GM19193 (cell line): ENCODE measurements around the gene RCL1.

Source experiments
- POLR2A ChIP-seq: IDR thresholded peaks from 4 replicates; pipeline ENCODE4 v1.6.1; 2011; ENCODE audit not compliant: insufficient read depth, insufficient read length; ENCODE audit errors: extremely low read depth

Gene RCL1

DNA sequence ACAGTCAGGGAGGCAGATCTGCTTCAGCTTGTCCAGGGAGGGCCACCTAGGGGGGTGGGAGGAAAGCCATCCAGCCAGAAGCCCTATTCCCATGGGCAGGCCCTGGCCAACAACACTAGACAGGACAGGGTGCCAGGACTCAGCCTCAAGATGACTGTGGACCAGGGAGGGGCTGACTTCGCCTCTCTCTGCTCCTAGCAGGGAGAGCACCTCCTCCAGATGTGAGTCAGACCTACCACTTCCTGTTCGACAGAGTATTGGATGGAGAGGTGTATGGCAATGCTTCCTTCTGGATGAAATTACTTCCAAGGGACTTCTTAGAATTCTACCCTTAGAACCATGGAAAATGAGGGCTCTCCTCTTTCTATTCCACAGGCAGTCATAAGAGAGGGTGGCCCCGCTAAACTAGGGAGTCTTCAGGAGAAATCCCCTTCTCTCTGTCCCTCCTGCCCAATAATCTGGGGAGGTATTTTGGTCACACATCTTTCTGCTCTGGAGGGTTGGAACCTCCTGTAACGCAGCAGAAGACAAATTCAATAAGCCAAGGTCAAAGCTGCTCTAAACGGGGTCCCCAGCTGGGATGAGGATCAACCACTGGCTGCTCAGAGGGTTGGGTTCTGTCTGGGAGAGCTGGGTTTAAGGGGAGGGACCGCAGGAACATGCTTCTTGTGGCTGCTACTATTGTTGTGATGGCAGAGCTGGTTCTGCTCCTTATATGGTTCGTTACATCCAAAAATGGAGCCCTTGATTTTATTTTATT, 23.2 kb upstream of the RCL1 start:
- TF ChIP-seq POLR2A, result no peak

DNA sequence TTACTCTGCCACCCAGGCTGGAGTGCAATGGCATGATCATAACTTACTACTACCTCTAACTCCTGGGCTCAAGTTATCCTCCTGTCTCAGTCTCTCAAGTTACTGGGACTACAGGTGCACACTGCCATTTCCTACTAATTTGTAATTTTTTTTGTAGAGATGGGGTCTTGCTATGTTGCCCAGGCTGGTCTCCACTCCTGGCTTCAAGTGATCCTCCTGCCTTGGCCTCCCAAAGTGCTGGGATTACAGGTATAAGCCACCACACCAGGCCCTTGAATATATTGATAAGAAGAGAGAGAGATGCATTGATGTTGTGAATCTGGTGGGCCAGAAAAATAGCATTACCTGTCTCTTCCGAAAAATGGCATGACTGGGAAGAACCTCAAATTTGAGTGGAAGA, 21.0 kb upstream of the RCL1 start:
- no peak for TF ChIP-seq POLR2A

DNA sequence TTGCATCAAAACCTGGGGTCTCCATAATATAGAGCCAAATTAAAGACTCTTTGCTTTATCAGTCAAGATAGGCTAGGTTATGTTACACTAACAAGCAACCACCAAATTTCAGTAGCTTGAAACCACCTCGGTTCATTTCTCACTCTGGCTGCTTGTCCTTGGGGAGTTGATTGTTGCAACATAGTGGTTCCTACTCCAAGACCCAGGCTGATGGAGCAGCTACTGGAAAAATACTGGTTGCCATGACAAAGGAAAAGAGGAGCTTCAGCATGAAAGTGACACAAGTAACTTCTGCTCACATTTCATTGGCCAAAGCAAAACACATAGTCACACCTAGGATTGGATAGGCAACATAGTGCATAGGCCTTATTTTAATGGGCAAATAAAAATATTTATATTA, 18.5 kb upstream of the RCL1 start:
- TF ChIP-seq POLR2A, result no peak

DNA sequence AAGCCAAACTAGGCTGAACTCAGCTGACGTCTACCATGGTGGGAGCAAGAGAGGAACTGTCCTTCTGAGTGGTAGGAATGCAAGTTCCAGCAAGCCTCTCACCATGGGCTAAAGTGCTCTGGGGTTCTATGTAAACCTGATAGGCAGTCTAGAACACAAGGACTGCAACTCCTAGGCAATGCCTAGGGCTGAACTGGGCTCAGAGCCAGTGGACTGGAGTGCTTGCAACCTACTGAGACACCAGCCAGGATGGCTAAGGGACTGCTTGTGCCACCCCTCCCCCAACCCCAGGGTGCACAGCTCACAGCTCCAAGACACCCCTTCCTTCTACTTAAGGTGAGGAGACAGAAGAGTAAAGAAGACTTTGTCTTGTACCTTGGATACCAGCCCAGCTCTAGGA, 12.1 kb upstream of the RCL1 start:
- no peak for TF ChIP-seq POLR2A

DNA sequence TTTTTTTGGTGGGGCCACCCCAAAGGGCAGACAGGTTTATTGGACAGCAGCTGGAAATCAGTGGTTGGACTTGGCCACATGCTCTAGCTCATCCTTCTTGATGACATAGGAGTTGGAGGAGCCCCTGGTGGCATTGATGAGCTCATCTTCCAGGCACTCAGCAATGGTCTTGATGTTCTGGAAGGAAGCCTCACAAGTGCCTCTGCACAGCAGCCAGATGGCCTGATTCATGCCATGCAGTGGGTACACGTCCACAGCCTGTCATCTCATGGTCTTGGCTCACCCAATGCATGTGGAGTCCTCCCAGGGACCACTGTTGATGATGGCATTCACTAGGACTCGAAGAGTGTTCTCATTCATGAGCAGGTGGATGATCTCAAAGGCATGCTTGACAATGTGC, 11.3 kb upstream of the RCL1 start:
- no peak for TF ChIP-seq POLR2A

DNA sequence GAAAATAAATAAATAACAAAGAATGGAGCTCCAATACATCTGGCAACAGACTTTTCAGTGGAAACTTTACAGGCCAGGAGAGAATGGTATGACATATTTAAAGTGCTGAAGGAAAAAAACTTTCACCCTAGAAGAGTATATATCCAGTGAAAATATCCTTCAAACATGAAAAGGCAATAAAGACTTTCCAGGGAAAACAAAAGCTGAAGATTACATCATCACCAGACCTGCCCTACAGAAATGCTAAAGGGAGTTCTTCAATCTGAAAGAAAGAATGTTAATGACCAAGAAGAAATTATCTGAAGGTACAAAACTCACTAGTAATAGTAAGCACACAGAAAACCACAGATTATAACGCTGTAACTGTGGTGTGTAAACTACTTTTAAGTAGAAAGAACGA, 8.3 kb upstream of the RCL1 start:
- TF ChIP-seq POLR2A, result no peak

DNA sequence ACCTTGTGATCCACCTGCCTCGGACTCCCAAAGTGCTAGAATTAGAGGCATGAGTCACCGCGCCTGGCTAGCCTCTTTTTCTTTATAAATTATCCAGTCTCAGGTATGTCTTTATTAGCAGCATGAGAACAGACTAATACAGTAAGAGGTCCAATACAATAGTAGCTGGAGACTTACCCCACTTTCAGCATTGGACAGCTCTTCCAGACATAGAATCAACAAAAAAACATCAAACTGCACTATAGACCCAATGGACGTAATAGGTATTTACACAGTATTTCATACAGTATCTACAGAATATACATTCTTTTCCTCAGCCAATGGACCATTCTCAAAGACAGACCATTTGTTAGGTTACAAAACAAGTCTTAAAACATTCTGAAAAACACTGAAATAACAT, 6.1 kb upstream of the RCL1 start:
- TF ChIP-seq POLR2A, result no peak

DNA sequence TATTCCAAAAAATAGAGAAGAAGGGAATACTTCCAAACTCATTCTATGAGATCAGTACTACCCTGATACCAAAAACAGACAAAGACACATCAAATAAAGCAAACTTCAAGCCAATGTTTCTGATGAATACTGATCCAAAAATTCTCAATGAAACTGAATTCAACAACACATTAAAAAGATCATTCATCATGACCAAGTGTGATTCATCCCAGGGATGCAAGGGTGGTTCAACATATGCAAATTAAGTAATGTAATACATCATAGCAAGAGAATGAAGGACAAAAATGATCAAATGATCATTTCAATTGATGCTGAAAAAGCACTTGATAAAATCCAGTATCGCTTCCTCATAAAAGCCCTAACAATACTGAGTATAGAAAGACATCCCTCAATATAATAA, 4.9 kb upstream of the RCL1 start:
- TF ChIP-seq POLR2A, result no peak

DNA sequence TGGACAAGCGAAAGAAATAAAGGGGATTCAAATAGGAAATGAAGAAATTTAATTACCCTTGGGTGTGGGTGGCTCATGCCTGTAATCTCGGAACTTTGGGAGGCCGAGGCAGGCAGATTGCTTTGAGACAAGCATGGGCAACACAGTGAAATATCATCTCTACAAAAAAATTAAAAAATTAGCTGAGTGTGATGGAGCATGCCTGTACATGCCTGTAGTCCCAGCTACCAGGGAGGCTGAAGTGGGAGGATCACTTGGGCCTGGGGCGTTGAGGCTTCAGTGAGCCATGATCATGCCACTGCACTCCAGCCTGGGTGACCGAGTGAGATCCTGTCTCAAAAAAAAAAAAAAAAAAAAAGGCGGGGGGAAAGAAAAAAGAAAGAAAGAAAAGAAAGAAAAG, 4.0 kb upstream of the RCL1 start:
- no peak for TF ChIP-seq POLR2A

DNA sequence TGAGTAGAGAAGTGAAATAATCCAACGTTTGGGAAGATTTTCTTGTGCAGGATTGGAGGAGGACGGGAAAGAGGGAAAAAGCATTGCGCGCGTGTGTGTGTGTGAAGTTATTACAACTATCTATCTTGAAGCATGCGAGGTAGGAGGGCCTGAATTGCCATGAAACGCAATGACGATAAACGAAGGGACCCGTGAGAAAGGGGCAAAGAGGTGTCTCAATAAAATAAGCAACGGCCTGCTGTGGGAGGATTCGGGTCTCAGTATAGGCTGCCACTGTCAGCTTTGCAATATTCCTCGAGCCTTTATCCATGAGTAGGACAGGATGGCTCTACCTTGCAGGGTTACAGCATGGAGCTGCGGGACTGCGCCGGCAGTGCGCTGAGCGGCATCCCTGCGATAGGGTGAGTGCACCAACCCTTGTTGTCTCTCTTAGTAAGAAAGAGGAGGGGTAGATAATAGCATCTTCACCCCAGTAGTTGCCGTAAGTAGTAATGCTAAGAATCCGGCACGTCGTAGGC, 631 bp upstream of the RCL1 start:
- TF ChIP-seq POLR2A, result no peak

DNA sequence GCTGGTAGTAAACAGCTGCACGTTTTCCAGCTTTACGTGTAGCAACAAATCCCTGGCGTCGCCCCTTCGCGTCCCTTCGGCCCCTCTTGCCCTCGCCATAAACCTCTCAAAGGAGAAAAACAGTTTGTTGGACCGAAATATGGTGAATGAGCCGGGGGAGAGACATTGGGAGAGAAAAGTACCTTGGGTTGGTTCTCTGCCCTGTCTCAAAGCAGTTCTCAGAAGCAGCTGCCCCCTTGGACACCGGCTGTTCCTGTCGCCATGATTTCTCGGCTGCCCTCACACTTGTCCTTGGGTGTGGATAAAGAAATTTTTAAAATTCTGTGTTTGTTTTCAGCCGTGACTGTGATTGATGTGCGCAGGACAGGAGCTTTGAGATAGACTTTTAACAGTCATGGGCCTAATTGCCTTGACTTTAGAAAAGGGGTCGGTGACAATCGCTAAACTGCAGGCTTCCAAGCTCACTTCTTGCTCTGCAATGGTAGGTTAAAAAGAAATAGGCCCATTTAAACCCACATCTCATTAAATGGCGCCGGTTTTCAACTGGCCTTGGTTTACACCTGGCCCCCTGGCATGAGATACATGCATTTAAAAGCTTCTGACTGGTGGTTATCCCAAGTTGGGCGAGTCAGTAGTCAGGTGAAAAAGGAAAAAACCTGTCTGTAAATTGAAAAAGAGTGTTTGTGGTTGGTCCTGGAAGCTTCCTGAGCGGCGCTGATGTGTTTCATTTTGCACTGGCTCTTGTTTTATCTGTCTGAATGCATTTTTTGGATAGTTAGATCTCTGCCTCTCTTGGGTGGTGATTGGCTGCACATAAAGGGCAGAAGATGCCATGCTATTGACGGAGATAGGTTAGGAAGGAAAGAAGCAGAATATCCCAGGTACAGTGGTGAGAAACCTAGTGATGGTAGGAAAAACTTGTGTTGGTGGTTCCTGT, 983 bp downstream of the RCL1 start:
- TF ChIP-seq POLR2A, result no peak

DNA sequence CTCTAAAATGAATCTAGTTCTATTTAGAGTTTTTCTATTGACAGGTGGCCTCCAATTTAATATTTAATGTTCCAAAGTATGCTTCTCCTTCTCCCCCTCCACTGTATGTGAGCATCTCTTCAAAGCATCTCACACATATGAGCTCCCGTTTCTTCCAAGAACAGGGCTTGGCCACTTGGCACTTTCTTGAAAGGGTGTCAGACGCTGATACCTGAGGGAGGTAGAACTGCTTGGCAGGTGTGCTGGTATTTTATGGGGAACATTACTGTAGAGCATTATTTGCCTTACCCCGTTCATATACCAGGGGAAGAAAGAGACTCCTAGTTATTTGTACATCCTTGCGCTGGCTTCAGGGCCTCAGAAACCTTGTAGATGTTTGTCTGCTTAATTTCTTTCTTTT, 1.9 kb downstream of the RCL1 start:
- TF ChIP-seq POLR2A, result no peak

DNA sequence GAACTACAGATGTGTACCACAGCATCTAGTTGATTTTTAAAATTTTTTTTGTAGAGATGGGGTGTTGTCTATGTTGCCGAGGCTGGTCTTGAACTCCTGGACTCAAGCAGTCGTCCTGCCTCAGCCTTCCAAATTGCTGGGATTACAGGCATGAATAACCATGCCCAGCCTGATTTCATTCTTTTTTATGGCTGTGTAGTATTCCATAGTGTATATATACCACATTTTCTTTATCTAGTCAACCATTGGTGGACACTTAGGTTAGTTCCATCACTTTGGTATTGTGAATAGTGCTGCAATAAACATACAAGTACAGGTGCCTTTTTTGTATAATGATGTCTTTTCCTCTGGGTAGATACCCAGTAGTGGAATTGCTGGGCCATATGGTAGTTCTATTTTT, 3.8 kb downstream of the RCL1 start:
- TF ChIP-seq POLR2A, result no peak

DNA sequence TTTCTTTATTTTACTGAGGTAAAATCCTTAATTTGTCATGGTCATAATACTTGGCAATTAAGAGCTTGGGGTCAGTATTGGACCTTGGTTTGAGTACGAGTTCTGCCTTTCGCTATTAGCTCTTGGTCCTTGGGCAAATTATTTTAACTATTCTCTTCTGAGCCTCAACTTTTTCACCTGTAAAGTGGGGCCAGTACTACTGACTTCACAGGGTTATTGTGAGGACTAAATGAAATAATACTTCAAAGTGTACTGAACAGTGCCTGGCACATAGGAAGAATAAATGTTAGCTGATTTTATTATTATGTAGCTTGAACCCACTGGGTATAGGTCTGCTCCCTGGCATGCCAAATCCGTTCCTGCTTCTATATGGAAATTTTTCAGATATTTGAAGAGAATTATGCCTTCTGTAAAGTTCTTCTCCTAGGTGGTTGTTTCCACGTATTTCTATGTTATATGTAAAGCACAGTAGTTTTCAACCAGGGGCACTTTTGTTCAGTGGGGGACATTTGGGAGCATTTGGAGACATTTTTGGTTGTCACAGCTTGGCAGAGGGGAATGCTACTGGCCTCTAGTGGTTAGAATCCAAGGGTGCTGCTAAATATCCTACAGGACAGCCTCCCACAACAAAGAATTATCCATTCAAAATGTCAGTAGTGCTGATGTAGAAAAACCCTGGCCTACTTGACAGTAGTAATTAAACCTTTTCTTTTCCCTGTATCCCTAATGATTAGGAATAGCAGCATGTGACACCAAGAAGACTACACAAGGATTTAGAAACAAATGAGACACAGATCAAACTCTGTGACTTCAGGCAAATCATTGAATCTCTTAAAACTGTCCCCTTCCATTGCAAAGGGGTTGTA, 4.5 kb downstream of the RCL1 start:
- TF ChIP-seq POLR2A, result no peak

DNA sequence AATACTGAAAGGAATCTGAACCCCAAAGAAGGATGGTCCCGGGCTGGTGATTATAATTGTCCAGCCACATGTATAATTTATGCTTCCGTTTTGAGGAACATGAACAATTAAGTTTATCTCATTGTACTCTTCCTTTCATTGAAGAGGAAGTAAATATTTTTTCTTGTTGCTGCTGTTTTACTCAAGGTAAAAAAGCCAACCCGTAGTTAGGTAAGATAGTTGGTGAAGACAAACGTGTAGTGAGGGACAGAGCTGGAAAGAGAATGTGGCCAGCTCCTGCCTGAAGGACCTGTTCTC, 5.1 kb downstream of the RCL1 start:
- TF ChIP-seq POLR2A, result no peak

DNA sequence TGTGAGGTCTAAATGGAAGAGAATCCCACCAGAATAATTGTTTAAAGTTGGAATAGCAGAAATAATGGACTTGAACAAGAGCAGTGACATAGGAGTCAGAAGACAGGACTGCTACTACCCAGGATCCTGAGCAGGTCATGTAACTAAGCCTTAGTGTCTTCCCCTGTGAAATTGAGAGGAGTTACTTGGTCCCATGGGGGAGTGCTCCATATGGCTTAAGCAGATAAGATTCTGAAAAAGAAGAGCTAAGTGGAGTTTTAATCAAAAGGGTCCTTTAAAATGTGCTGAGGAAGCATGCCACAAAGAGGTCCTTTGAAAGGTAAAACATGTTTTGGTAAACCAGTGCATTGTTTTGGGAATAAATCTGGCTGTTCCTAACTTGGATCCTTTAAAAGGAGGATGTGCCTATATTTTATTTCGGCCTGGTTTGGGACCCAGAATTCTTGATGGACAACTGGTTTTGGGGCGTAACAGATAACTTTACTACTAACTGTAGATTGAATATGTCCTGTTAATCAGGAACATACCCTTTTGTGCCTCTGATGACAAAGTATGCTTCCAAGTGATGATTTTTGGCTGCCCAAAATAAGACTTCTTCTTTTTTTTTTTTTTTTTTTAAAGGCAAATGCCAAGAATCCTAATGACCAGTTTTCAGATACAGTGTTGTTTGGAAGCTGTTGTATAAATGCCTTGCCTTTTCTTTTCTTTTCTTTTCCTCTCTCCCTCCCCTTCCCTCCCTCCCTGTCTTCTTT, 5.7 kb downstream of the RCL1 start:
- no peak for TF ChIP-seq POLR2A
